ENCODE results near the gene TTC3. TPM values are rescaled to one million over a fixed set of nuclear protein-coding genes. Genes with fewer than 3 reads are reported as not detected.

Gene TTC3
- total RNA-seq, 2 experiments from 2014 or later = 141 to 142 TPM

DNA sequence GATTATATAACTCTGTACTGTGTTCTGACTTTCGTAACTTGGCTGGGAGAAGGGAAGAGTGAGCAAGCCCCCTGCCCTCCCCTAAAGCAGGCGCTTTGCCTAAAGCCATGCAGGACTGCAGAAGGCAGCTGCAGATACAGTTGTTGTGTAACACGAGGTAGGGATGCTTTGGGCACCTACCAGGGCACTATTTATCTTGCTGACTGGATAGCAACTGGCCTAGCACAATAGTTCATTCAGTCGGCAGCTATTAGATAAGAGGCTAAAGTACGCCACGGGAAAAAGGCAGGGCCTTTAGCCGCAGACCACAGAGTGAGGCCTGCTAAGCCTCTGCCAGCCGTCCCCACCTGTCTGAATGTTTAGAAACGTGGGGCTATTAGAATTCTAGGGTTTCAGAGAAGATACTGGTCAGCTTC is 80.9 kb downstream of the TTC3 start:
- CTCF ChIA-PET = no interaction called here
- DNase-seq = no peak
- TF ChIP-seq, protein P1, sequence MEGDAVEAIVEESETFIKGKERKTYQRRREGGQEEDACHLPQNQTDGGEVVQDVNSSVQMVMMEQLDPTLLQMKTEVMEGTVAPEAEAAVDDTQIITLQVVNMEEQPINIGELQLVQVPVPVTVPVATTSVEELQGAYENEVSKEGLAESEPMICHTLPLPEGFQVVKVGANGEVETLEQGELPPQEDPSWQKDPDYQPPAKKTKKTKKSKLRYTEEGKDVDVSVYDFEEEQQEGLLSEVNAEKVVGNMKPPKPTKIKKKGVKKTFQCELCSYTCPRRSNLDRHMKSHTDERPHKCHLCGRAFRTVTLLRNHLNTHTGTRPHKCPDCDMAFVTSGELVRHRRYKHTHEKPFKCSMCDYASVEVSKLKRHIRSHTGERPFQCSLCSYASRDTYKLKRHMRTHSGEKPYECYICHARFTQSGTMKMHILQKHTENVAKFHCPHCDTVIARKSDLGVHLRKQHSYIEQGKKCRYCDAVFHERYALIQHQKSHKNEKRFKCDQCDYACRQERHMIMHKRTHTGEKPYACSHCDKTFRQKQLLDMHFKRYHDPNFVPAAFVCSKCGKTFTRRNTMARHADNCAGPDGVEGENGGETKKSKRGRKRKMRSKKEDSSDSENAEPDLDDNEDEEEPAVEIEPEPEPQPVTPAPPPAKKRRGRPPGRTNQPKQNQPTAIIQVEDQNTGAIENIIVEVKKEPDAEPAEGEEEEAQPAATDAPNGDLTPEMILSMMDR (IDR thresholded peaks at IDR 0.05) = no peak
- no peak overlapping the region for H3K27ac Mint-ChIP-seq
- Histone ChIP-seq H3K4me1 (ENCODE audit: insufficient read depth, low read length) (no peaks in the 10 kb centered on the region), H3K9me3 (ENCODE audit: control insufficient read depth in 1 of 2, insufficient read depth in 1 of 2, low read length in 2 of 2) (no peaks in the 10 kb centered on the region), H3K27me3 (ENCODE audit: control insufficient read depth in 1 of 2, insufficient read depth in 2 of 2, low read length in 2 of 2) (no peaks in the 10 kb centered on the region), H3K27ac (ENCODE audit: low read depth in 1 of 2, low read length in 2 of 2) (no peak overlapping the region), H3K36me3 (ENCODE audit: insufficient read depth, low read length) (peaks cover 64% of the 10 kb centered on the region), H3K4me3 (ENCODE audit: low read length) (no peak overlapping the region)
- H3K9me3 Mint-ChIP-seq = no peaks in the 10 kb centered on the region
- POLR2A ChIA-PET = no interaction called here
- H3K4me1 Mint-ChIP-seq (ENCODE audit: low read depth) = no peaks in the 10 kb centered on the region
- H3K27me3 Mint-ChIP-seq = no peaks in the 10 kb centered on the region
- no peak overlapping the region for H3K4me3 Mint-ChIP-seq
- peaks cover 92% of the 10 kb centered on the region for H3K36me3 Mint-ChIP-seq (ENCODE audit: low read depth)
- no peak for ATAC-seq (ENCODE audit: poor library complexity)
- intact Hi-C loops (cut with DNase I, micrococcal nuclease) = no loop called here

DNA sequence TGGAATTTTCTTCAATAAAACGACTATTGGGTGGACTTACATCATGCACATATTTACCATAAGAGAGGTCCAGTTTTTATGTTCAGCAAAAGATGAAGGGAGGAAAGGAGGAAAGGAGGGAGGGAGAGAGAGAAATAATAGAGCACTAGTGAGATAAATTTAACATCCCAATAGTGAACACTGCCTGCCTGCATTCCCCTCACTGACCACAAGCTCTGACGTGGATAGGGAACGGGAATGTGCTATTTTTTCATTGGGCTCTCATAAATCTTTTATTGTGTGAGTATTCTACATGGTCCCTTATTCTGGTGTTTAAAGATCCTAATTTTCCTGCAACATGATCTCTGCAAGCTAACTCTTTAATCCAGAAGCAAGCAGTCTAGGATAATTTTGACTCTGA is 82.1 kb downstream of the TTC3 start:
- Mint-ChIP-seq H3K27me3 (no peaks in the 10 kb centered on the region), H3K4me3 (no peak overlapping the region), H3K27ac (no peak overlapping the region), H3K36me3 (ENCODE audit: low read depth) (peaks cover 92% of the 10 kb centered on the region), H3K9me3 (no peaks in the 10 kb centered on the region), H3K4me1 (ENCODE audit: low read depth) (no peaks in the 10 kb centered on the region)
- TF ChIP-seq, protein P1 (IDR thresholded peaks at IDR 0.05) = no peak
- POLR2A ChIA-PET = no interaction called here
- Histone ChIP-seq H3K4me1 (ENCODE audit: insufficient read depth, low read length) (no peaks in the 10 kb centered on the region), H3K27ac (ENCODE audit: low read depth in 1 of 2, low read length in 2 of 2) (no peak overlapping the region), H3K9me3 (ENCODE audit: control insufficient read depth in 1 of 2, insufficient read depth in 1 of 2, low read length in 2 of 2) (no peaks in the 10 kb centered on the region), H3K27me3 (ENCODE audit: control insufficient read depth in 1 of 2, insufficient read depth in 2 of 2, low read length in 2 of 2) (no peaks in the 10 kb centered on the region), H3K36me3 (ENCODE audit: insufficient read depth, low read length) (peaks cover 65% of the 10 kb centered on the region), H3K4me3 (ENCODE audit: low read length) (no peak overlapping the region)
- CTCF ChIA-PET = no interaction called here
- DNase-seq = no peak
- intact Hi-C loops (cut with DNase I, micrococcal nuclease) = no loop called here
- ATAC-seq (ENCODE audit: poor library complexity) = no peak

DNA sequence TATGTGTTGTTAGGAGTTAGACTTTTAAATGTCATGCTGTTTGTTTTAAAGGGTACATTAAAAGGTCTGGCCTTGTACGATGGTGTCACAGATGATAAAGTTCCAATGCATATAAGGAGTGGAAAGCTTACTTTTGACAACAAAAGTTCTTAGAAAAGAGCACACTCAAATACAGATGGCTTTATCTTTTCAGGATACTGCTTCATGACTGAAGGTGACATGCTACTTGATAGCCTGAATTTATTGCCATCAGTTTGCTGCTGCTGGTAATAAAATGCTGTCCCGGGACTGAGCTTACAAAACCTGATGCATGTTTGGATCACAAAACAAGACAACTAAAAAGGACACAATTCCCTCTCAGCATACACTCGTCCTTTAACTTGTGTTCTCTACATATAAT is 84.9 kb downstream of the TTC3 start:
- TF ChIP-seq, protein P1 (IDR thresholded peaks at IDR 0.05) = no peak
- H3K4me1 Mint-ChIP-seq (ENCODE audit: low read depth) = no peaks in the 10 kb centered on the region
- no peak for DNase-seq
- H3K9me3 ChIP-seq (ENCODE audit: control insufficient read depth in 1 of 2, insufficient read depth in 1 of 2, low read length in 2 of 2) = no peaks in the 10 kb centered on the region
- H3K27ac ChIP-seq (ENCODE audit: low read depth in 1 of 2, low read length in 2 of 2) = no peak overlapping the region
- no peak for ATAC-seq (ENCODE audit: poor library complexity)
- no peak overlapping the region for H3K27ac Mint-ChIP-seq
- intact Hi-C loops (cut with DNase I, micrococcal nuclease) = no loop called here
- H3K27me3 Mint-ChIP-seq = no peaks in the 10 kb centered on the region
- H3K9me3 Mint-ChIP-seq = no peaks in the 10 kb centered on the region
- CTCF ChIA-PET = no interaction called here
- no peaks in the 10 kb centered on the region for H3K4me1 ChIP-seq (ENCODE audit: insufficient read depth, low read length)
- POLR2A ChIA-PET = no interaction called here
- no peak overlapping the region for H3K4me3 ChIP-seq (ENCODE audit: low read length)
- H3K36me3 ChIP-seq (ENCODE audit: insufficient read depth, low read length) = peaks cover 57% of the 10 kb centered on the region
- H3K4me3 Mint-ChIP-seq = no peak overlapping the region
- no peaks in the 10 kb centered on the region for H3K27me3 ChIP-seq (ENCODE audit: control insufficient read depth in 1 of 2, insufficient read depth in 2 of 2, low read length in 2 of 2)
- peaks cover 89% of the 10 kb centered on the region for H3K36me3 Mint-ChIP-seq (ENCODE audit: low read depth)

All from CD4-positive, alpha-beta T cell (primary cell).